Osteocyte (in vitro differentiated cells): ENCODE results near the gene ANKRD49. TPM values are rescaled to one million over a fixed set of nuclear protein-coding genes. Genes with fewer than 3 reads are reported as not detected.

Experiments
- microRNA-seq: library from miRNA; unstranded; fragments of <30 nt; microRNA quantifications from one replicate; pipeline ENCODE4 v1.1.0, GENCODE V29; 2020; ENCODE audit not compliant: unreplicated experiment
- total RNA-seq: library from RNA; stranded (reverse); gene quantifications from 2 replicates; pipeline ENCODE4 v1.2.1, GENCODE V29; 2021

ANKRD49 gene
- total RNA-seq, 1 donor from 2014 or later: 11.3 TPM

Small RNA genes within 50 kb of the gene (microRNA-seq; reads per million reads assigned to microRNA genes)
- gene MIR548L: 2.7 reads per million

Other genes with a start within 250 kb of the ANKRD49 start
- not detected in 2 replicates for gene IZUMO1R, start 189.4 kb upstream of the ANKRD49 start, total RNA-seq
- gene GPR83, start 92.6 kb upstream of the ANKRD49 start, total RNA-seq: not detected in 2 replicates
- gene MRE11, start 140 bp upstream of the ANKRD49 start, total RNA-seq: 21.2 and 21.4 TPM in 2 replicates
- gene C11orf97, start 18.5 kb downstream of the ANKRD49 start, total RNA-seq: not detected in 2 replicates
- gene FUT4, start 49.9 kb downstream of the ANKRD49 start, total RNA-seq: 2.8 and 3.0 TPM in 2 replicates
- 0.84 and 1.2 TPM in 2 replicates for gene PIWIL4, start 73.4 kb downstream of the ANKRD49 start, total RNA-seq